Neural cell (in vitro differentiated cells): ENCODE data around the gene RPS6KA5.

Experiments
- EP300 ChIP-seq: fragments of 450-650 bp; conservative IDR thresholded peaks from 2 replicates; pipeline ENCODE4 v1.6.1; 2014; ENCODE audit warnings: antibody characterized with exemption, mild to moderate bottlenecking, moderate library complexity; ENCODE audit not compliant: poor library complexity, severe bottlenecking
- EZH2 ChIP-seq: fragments of 200-600, 300-800 bp; shearing (Covaris generic), sonication (generic); IDR thresholded peaks from 2 replicates; pipeline ENCODE4 v1.6.1; 2014; ENCODE audit warnings: antibody characterized with exemption, low read length, borderline replicate concordance, mild to moderate bottlenecking; ENCODE audit not compliant: insufficient read depth, poor library complexity, severe bottlenecking
- MXI1 ChIP-seq: fragments of 450-650 bp; conservative IDR thresholded peaks from 2 replicates; pipeline ENCODE4 v1.6.1; 2014; ENCODE audit warnings: antibody characterized with exemption, mild to moderate bottlenecking; ENCODE audit not compliant: poor library complexity, severe bottlenecking
- SMC3 ChIP-seq: fragments of 450-650 bp; conservative IDR thresholded peaks from 2 replicates; pipeline ENCODE4 v1.6.1; 2014; ENCODE audit warnings: antibody characterized with exemption, mild to moderate bottlenecking, moderate library complexity; ENCODE audit not compliant: poor library complexity
- TAF1 ChIP-seq: IDR thresholded peaks from 2 replicates; pipeline ENCODE4 v1.6.1; 2012; ENCODE audit warnings: low read depth
- TF ChIP-seq, protein P1 (sequence below): fragments of 450-650 bp; IDR thresholded peaks from 2 replicates; pipeline ENCODE4 v1.5.1; 2014; ENCODE audit warnings: antibody characterized with exemption, mild to moderate bottlenecking, moderate library complexity; ENCODE audit not compliant: poor library complexity, severe bottlenecking
- TF ChIP-seq, protein P2 (sequence below): IDR thresholded peaks from 2 replicates; pipeline ENCODE4 v1.6.1; 2012; ENCODE audit warnings: borderline replicate concordance

- TF ChIP-seq, protein P1, sequence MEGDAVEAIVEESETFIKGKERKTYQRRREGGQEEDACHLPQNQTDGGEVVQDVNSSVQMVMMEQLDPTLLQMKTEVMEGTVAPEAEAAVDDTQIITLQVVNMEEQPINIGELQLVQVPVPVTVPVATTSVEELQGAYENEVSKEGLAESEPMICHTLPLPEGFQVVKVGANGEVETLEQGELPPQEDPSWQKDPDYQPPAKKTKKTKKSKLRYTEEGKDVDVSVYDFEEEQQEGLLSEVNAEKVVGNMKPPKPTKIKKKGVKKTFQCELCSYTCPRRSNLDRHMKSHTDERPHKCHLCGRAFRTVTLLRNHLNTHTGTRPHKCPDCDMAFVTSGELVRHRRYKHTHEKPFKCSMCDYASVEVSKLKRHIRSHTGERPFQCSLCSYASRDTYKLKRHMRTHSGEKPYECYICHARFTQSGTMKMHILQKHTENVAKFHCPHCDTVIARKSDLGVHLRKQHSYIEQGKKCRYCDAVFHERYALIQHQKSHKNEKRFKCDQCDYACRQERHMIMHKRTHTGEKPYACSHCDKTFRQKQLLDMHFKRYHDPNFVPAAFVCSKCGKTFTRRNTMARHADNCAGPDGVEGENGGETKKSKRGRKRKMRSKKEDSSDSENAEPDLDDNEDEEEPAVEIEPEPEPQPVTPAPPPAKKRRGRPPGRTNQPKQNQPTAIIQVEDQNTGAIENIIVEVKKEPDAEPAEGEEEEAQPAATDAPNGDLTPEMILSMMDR: no peak
- TF ChIP-seq, protein P2, sequence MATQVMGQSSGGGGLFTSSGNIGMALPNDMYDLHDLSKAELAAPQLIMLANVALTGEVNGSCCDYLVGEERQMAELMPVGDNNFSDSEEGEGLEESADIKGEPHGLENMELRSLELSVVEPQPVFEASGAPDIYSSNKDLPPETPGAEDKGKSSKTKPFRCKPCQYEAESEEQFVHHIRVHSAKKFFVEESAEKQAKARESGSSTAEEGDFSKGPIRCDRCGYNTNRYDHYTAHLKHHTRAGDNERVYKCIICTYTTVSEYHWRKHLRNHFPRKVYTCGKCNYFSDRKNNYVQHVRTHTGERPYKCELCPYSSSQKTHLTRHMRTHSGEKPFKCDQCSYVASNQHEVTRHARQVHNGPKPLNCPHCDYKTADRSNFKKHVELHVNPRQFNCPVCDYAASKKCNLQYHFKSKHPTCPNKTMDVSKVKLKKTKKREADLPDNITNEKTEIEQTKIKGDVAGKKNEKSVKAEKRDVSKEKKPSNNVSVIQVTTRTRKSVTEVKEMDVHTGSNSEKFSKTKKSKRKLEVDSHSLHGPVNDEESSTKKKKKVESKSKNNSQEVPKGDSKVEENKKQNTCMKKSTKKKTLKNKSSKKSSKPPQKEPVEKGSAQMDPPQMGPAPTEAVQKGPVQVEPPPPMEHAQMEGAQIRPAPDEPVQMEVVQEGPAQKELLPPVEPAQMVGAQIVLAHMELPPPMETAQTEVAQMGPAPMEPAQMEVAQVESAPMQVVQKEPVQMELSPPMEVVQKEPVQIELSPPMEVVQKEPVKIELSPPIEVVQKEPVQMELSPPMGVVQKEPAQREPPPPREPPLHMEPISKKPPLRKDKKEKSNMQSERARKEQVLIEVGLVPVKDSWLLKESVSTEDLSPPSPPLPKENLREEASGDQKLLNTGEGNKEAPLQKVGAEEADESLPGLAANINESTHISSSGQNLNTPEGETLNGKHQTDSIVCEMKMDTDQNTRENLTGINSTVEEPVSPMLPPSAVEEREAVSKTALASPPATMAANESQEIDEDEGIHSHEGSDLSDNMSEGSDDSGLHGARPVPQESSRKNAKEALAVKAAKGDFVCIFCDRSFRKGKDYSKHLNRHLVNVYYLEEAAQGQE: no peak
- no peak for TF ChIP-seq TAF1
- no peak for TF ChIP-seq MXI1
- TF ChIP-seq SMC3: no peak
- TF ChIP-seq EP300: no peak
- no peak for TF ChIP-seq EZH2
These were observed 207.3 kb downstream of the RPS6KA5 start for GRCh38 chr14:90853116-90853515.
